ENCODE measurements around the gene RAD51C.
"Not testable (repeated sequence)": the region's sequence is repeated elsewhere in the genome, so short reads cannot be mapped to it uniquely, and the experiment has no call there.

RAD51C gene

GRCh38 chr17:58692239-58693055, at the start of gene RAD51C:
TSS of gene RAD51C (plus strand) at chr17:58692602. CDS start at chr17:58692644, 42 bp downstream.
- DNase-seq: peak; percentile 50 to 77 (median 70)

- DNase-seq: no peak
Measured at GRCh38 chr17:58643147-58643546, 49.3 kb upstream of the RAD51C start.

GRCh38 chr17:58648236-58648635, 44.2 kb upstream of the RAD51C start:
- DNase-seq: no peak

- not testable (repeated sequence) for DNase-seq
Measured at GRCh38 chr17:58657962-58658803, 34.2 kb upstream of the RAD51C start.

- DNase-seq: peak; percentile 48 to 60 (median 54)
Measured at GRCh38 chr17:58658804-58659713, 33.3 kb upstream of the RAD51C start.

GRCh38 chr17:58659714-58660084, 32.7 kb upstream of the RAD51C start:
- DNase-seq: not testable (repeated sequence)

GRCh38 chr17:58660621-58661020, 31.8 kb upstream of the RAD51C start:
- DNase-seq: no peak

GRCh38 chr17:58661499-58661898, 30.9 kb upstream of the RAD51C start:
- DNase-seq: no peak

GRCh38 chr17:58664302-58664701, 28.1 kb upstream of the RAD51C start:
- DNase-seq: no peak

GRCh38 chr17:58665946-58666857, 26.2 kb upstream of the RAD51C start:
- no peak for DNase-seq

- no peak for DNase-seq
Measured at GRCh38 chr17:58666858-58667267, 25.5 kb upstream of the RAD51C start.

- DNase-seq: no peak
Measured at GRCh38 chr17:58667934-58668597, 24.3 kb upstream of the RAD51C start.

GRCh38 chr17:58668598-58668935, 23.8 kb upstream of the RAD51C start:
- DNase-seq: no peak

GRCh38 chr17:58669853-58670252, 22.5 kb upstream of the RAD51C start:
- no peak for DNase-seq

- DNase-seq: no peak
Measured at GRCh38 chr17:58671969-58672368, 20.4 kb upstream of the RAD51C start.

- DNase-seq: no peak
Measured at GRCh38 chr17:58677194-58677880, 15.1 kb upstream of the RAD51C start.

GRCh38 chr17:58678287-58678686, 14.1 kb upstream of the RAD51C start:
- not testable (repeated sequence) for DNase-seq

GRCh38 chr17:58679263-58680037, 13.0 kb upstream of the RAD51C start:
- DNase-seq: no peak

GRCh38 chr17:58680038-58680369, 12.4 kb upstream of the RAD51C start:
- DNase-seq: no peak

GRCh38 chr17:58684003-58684402, 8.4 kb upstream of the RAD51C start:
- no peak for DNase-seq
